Measurements from ENCODE around the gene ATP8B2.

DNA sequence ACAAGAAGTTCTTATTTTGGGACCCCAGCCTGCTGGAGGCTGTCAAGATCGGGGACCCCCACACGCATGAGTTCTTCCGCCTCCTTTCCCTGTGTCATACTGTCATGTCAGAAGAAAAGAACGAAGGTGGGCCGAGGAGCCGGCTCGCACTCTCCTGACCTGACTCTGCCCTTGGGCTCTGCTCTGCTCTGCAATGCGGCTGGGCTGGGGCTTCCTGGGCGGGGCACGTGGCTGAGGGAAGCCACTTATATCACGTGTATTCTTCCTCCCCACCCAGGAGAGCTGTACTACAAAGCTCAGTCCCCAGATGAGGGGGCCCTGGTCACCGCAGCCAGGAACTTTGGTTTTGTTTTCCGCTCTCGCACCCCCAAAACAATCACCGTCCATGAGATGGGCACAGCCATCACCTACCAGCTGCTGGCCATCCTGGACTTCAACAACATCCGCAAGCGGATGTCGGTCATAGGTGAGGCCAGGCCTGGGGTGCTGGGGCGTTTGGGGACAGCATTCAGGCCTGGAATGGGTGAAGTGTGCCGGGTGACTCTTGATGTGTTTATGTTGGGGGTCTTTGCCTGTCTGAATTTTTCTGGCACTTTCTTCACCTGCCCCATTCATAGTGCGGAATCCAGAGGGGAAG, 17.6 kb downstream of the ATP8B2 start:
- TF ChIP-seq, protein P1, sequence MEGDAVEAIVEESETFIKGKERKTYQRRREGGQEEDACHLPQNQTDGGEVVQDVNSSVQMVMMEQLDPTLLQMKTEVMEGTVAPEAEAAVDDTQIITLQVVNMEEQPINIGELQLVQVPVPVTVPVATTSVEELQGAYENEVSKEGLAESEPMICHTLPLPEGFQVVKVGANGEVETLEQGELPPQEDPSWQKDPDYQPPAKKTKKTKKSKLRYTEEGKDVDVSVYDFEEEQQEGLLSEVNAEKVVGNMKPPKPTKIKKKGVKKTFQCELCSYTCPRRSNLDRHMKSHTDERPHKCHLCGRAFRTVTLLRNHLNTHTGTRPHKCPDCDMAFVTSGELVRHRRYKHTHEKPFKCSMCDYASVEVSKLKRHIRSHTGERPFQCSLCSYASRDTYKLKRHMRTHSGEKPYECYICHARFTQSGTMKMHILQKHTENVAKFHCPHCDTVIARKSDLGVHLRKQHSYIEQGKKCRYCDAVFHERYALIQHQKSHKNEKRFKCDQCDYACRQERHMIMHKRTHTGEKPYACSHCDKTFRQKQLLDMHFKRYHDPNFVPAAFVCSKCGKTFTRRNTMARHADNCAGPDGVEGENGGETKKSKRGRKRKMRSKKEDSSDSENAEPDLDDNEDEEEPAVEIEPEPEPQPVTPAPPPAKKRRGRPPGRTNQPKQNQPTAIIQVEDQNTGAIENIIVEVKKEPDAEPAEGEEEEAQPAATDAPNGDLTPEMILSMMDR (IDR thresholded peaks at IDR 0.05), result no peak
- peak in 1 of 2 donors; percentile 14 for TF ChIP-seq POLR2A (IDR thresholded peaks at IDR 0.05)

All from Peyer's patch (tissue), 4 donors.